Sigmoid colon (tissue), 4 donors: ENCODE measurements around the gene PGLYRP4.

Experiments used
- EP300 ChIP-seq, 4 donors: sonication (generic); formaldehyde crosslinking; IDR thresholded peaks; one replicate each; pipeline ENCODE4 v1.6.1; 2017; ENCODE audit warnings: antibody characterized with exemption in 4 of 4
- POLR2AphosphoS5 ChIP-seq, 4 donors: sonication (generic); formaldehyde crosslinking; IDR thresholded peaks; one replicate each; pipeline ENCODE4 v1.6.1; 2017; ENCODE audit warnings: antibody characterized with exemption in 4 of 4
- TF ChIP-seq, protein P1 (sequence below), 4 experiments: fragments of 450-650 bp in 3 of 4; fragments of 200-600 bp in 1 of 4; IDR thresholded peaks; one replicate each; pipeline ENCODE4 v1.5.1; 2016 to 2019; ENCODE audit warnings: antibody characterized with exemption in 4 of 4, mild to moderate bottlenecking in 3 of 4, moderate library complexity in 2 of 4

DNA sequence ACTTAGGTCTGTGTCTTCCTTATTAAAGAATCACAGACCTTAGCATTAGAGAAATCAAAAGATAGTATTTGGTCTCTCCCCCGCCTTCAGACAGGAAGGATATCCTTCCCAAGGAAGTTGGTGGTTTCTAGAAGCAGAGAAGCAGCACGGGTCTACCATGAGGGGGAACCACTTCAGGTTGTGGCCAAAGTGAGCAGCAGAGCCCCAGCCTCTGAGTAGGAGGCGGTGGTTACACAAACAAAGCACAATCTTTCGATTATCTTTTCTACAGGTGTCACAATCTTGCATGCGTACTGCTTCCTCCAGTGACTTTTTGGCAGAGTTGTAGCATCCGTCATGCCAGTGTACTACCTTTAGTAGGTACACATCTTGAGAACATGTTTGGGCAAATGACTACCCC is 8.8 kb downstream of the PGLYRP4 start:
- TF ChIP-seq POLR2AphosphoS5 (IDR thresholded peaks at IDR 0.05) (no peak), EP300 (IDR thresholded peaks at IDR 0.05) (no peak)
- TF ChIP-seq, protein P1, sequence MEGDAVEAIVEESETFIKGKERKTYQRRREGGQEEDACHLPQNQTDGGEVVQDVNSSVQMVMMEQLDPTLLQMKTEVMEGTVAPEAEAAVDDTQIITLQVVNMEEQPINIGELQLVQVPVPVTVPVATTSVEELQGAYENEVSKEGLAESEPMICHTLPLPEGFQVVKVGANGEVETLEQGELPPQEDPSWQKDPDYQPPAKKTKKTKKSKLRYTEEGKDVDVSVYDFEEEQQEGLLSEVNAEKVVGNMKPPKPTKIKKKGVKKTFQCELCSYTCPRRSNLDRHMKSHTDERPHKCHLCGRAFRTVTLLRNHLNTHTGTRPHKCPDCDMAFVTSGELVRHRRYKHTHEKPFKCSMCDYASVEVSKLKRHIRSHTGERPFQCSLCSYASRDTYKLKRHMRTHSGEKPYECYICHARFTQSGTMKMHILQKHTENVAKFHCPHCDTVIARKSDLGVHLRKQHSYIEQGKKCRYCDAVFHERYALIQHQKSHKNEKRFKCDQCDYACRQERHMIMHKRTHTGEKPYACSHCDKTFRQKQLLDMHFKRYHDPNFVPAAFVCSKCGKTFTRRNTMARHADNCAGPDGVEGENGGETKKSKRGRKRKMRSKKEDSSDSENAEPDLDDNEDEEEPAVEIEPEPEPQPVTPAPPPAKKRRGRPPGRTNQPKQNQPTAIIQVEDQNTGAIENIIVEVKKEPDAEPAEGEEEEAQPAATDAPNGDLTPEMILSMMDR (IDR thresholded peaks at IDR 0.05), result no peak
